Activated CD8-positive, alpha-beta memory T cell treated with anti-CD3 and anti-CD28 coated beads, Interleukin-2, amount 50 U/mL, for 4 hours (primary cell): ENCODE data around the gene SMARCC1.
A peak's percentile ranks its signal among the peaks of the same experiment; 100 is the strongest.

Source experiments
- DNase-seq: peaks from one replicate; pipeline ENCODE4 v3.0.0-alpha.2; 2020

The SMARCC1 gene

DNA sequence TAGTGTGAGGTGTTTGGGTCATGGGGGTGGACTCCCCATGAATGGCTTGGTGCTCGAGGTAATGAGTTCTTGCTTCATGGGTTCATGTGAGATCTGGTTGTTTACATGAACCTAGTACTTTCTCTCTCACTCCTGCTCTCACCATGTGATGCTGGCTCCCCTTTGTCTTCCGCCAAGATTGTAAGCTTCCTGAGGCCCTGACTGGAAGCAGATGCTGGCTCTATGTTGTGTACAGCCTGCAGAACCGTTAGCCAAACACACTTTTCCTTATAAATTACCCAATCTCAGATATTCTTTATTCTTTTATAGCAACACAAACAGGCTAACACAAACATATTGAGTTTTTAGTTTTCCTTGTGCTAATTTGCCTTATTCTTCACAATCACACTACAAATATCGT, 199.9 kb downstream of the SMARCC1 start:
- no peak for DNase-seq

DNA sequence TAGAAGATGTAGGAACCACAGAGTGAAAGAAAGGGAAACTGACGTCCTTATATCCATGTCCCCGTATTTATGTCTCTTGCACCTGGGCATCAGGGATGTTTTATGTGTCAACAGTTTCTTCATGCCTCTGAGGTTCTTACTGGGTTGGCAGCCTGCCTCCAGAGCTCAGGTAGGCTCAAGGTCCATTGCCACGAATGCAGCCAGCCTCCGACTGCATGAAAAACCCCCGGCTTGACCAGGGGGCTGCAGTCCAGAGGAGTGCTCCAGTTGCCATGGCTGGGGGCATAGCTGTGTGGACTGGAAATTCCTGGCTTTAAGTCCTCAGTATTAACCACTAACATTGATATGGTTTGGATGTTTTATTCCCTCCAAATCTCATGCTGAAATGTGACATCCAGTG, 200.3 kb downstream of the SMARCC1 start:
- DNase-seq = no peak

DNA sequence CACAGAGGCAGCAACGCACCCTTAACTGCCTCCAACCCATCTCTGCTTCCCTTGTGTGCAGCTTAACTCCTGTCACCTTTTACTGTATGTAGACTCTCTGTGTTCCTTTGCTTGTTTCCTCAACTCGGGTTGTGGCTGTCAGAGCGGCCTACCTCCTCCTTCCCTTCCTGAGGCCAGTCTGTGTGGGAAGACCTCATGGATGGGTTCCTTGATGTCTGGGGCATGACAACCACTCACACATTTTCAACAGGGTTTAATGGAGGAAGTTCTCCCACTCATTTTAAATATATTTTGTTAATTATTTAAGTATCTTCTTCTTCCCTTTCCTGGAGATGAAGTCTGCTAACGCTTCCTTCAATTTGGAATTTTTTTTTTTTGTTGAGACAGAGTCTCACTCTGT, 201.2 kb downstream of the SMARCC1 start:
- no peak for DNase-seq

DNA sequence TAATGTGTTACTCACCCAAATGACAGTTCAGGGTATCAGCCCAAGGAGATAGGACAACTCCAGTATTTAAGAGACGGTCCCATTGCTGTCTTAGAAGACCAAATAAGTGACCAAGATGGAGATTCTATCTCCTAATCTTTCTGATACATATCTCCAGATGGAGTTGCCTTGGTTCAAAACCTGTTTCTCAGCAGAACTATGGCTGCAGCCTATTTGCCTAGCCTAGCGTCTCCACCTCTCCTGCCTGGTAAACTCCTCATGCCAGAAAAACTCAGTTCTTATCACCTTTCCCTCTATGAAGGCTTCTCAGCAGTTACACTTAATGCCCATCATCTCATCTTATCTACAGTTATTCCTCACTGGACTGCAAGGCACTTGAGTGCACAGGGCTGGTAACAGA, 201.8 kb downstream of the SMARCC1 start:
- DNase-seq = no peak

GRCh38 chr3:47578691-47579632, 202.7 kb downstream of the SMARCC1 start, which contains the start of gene CSPG5:
Gene CSPG5, minus strand, starts transcription at chr3:47578865. Its CDS starts 172 bp downstream, at chr3:47578693.
- DNase-seq = peak; percentile 19

- DNase-seq = peak; percentile 34
These were observed 203.5 kb downstream of the SMARCC1 start for GRCh38 chr3:47578119-47578632.

- no peak for DNase-seq
These were observed 204.0 kb downstream of the SMARCC1 start for GRCh38 chr3:47577583-47578118.

DNA sequence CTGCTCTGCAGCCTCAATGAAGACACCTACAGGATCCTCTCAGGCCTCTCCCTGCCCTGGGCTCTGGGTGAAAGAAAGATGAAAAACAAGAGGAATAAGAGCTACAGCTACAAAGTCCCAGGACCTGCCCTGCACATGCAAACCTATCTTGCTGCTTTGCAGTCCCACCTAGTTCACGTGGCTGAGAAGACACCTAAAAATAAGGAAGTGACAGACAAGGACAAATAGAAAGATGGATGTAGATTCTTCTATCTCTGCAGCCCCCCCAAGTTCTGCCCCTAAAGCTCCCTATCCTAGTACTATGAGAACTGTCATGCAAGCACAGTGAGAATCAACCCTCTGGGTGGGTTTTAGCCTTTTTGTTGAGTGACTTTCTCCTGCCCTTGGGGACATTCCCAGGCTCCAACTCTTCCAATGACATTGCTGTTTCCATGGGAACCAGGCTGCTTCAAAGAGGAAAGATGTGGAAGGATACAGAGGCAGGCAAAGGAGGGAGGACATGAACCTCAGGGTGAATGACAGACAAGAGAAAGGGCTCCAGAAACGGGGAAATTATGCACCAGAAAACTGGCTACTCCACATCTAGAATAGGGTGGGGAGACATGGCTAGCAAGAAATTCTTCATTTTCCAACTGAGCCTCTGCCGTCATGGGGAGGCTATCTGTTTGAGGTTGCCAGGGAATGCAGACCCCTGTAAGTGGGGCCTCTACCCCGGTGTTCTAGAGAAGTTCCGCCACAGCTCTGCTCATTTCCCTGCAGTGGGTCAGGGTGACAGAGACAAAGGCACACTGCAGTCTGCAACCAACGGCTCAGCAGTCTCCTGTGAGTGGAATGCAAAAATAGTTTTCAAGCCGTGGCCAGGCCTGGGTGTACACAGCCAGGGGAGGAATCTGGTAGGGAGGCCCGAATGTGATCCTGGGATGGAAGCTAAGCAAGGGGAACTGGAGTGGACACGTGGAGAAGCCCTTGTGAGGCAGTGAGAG, 208.2 kb downstream of the SMARCC1 start:
- no peak for DNase-seq

GRCh38 chr3:47571391-47572175, 210.1 kb downstream of the SMARCC1 start:
- DNase-seq = no peak

GRCh38 chr3:47568901-47569300, 212.8 kb downstream of the SMARCC1 start:
- no peak for DNase-seq

- DNase-seq = no peak
These were observed 214.5 kb downstream of the SMARCC1 start for GRCh38 chr3:47567149-47567548.

GRCh38 chr3:47566667-47567066, 215.0 kb downstream of the SMARCC1 start:
- no peak for DNase-seq

DNA sequence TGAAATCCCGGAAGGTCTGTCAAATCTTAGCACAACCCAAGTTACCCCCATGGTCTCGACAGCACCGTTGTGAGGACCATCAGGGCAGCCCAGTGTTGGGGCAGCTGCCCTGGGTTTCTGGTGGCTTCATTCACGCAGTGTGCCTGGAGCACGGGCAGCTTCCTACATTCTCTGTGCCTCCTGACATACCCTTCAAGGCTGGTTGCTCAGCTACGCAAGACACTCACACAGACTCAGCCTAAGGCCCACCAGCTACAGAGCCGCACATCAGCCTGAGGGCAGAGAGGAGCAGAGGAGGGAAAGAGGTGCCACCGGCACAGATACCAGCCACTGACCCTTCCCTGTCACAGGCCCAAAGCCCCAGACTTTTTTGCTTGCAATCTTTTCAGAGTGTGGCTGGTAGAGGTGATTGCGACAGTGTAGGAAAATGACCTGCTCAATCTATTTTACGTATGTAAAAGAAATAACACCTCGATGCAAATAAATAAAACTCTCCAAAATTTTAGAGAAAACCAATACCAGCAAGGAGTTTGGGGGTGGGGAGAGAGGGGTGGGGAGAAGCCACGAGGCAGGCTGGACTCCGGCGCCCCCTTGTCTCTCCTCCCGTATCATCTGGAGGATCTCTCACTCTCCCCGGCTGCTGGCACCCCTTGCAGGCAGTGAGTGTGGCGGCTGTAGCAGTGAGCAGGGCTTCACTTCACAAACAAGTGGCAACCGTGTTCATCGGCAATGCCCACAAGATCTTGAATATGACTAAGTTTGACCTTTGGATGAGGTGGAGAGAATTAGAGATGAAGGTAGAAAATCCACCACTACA, 215.8 kb downstream of the SMARCC1 start:
- no peak for DNase-seq

DNA sequence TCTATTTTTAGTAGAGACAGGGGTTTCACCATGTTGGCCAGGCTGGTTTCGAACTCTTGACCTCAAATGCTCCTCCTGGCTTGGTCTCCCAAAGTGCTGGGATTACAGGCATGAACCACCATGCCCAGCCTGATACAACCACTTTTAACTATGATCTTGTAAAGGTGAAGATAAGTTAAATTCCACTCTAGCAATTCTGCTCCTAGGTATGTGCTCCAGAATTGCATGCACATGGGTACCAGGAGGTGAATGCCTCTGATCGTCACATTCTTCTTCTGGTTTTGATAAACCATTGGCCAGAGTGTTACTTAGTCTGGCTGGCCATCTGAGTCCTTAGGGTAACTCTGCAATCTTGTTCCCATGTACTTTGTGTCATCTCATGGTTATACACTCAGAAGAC, 225.3 kb downstream of the SMARCC1 start:
- no peak for DNase-seq

DNA sequence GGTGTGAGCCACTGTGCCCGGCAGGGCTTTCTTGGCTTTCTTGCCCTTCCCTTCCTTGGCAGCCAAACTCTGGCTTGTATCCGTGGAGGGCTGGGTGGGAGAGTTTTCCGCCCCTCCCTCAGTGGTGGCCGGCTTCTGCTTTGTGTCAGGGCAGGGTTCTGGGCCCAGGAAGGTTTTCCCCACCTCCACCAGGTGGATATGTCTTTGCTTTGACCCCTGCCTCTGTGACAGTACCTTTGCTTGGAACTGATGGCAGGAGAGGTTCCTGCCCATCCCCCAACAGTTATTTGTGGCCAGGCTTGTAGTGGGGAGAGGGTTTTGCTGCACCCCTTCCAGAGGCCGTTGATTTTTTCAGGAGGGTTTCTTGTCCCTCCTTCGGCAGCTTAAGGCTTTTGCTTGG, 227.4 kb downstream of the SMARCC1 start:
- DNase-seq = no peak

GRCh38 chr3:47553407-47553806, 228.3 kb downstream of the SMARCC1 start:
- DNase-seq = no peak

DNA sequence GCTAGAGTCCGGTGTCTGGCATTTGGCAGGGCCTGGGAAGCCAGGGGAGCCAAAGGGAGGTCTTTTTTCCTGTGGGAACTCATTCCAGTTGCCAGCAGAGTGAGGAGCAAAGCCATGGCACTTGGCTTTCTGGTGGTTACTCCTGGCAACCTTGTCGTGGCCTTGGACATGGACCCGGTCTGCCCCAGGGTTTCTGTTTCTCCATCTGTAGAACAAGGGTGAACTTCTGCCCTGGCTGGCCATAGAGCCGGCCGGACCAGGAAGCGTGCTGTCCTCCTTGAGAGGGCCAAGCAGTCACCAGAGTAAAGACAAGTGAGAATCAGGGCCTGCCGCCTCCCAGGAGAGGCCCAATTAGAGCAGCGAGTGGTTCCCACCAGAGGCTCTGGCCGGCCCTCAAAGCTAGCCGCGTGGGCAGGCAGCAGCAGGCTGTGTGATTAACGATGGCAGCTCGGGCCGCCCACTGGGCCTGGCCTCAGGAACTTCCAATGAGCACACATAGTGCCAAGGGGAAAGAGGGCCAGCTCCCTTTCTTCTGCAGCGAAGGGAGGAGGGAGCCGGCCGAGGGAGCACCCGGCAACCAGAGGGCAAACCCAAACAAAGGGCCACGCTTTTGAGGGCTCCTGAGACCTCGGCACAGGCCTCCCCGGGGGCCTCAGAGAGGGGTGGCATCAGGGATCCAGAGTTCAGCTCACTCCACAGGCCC, 239.1 kb downstream of the SMARCC1 start:
- DNase-seq = no peak

DNA sequence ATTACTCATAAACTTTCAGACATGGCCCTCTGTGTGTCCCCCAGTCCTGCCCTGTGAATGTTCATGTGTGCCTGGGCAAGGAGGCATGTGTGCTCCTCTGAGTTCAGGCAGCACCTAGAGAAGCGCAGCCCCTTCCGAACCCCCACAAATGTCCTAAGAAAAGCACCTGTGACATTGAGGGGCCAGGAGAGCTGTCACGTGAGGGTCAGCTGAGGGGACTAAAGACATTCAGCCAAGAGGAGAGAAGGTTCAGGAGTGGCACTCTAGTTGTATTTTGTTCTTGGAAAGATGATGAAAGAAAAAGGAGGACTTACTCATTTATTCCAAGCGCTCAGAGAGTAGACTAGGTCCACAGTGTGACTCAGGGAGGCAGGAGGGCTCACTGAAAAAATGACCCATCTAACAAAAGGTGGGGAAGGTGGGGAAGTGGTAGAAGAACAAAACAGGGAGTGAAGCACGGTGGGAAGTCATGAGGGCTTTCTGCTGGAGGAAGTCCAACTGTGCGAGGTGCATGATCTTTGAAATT, 240.0 kb downstream of the SMARCC1 start:
- no peak for DNase-seq

- no peak for DNase-seq
These were observed 241.4 kb downstream of the SMARCC1 start for GRCh38 chr3:47540281-47540680.

DNA sequence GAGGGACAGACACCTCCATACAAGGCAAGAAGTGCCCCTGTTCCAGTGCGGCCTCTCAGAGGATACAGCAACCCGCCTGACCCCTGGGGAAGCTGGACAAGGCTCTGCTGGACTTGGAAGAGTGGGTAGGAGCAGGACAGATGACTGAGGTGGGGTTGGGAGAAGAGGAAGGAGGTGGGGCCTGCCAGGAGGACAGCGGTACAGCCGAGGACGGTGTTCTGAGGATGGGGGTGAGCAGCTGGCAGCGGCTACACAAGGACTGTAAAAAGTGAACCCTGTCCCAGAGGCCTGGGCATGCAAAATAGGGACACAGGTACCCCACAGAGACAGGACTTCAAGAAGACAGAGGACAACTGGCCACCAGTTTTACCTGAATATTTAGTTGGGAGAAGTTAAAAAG, 244.7 kb downstream of the SMARCC1 start:
- DNase-seq = no peak
